ENCODE measurements around the gene SLC12A2. TPM values are rescaled to one million over a fixed set of nuclear protein-coding genes. Genes with fewer than 3 reads are reported as not detected.
A peak's percentile ranks its signal among the peaks of the same experiment; 100 is the strongest.

SLC12A2 gene
- polyA plus RNA-seq, 1 donor from 2014 or later: 28.6 TPM

- Histone ChIP-seq H3K36me3 (ENCODE audit: insufficient read depth, low read length) (no peaks in the 10 kb centered on the region), H3K9me3 (ENCODE audit: low read length) (no peaks in the 10 kb centered on the region), H4K20me1 (ENCODE audit: insufficient read depth) (no peaks in the 10 kb centered on the region), H3K27ac (ENCODE audit: low read length) (no peak overlapping the region), H3K9me2 (ENCODE audit: insufficient read depth, low read length) (no peaks in the 10 kb centered on the region), H3K79me2 (replicated peaks; ENCODE audit: insufficient read depth, low read length) (peaks cover 3% of the 10 kb centered on the region), H3F3A (ENCODE audit: insufficient read depth, low read length, poor library complexity, severe bottlenecking) (peaks cover 5% of the 10 kb centered on the region), H3K9ac (ENCODE audit: low read length) (no peak overlapping the region), H2AFZ (ENCODE audit: low read depth, low read length) (no peak overlapping the region), H3K4me2 (ENCODE audit: low read length) (no peak overlapping the region), H3K27me3 (ENCODE audit: insufficient read depth, low read depth, low read length) (no peaks in the 10 kb centered on the region), H3K4me3 (ENCODE audit: low read length) (no peak overlapping the region)
- TF ChIP-seq EZH2 (IDR thresholded peaks at IDR 0.05; ENCODE audit: borderline replicate concordance, insufficient read depth, low read length, poor library complexity, severe bottlenecking) (no peak), RAD21 (conservative IDR thresholded peaks at IDR 0.05) (no peak), TAF1 (IDR thresholded peaks at IDR 0.05; ENCODE audit: low read depth) (no peak), POLR2AphosphoS5 (IDR thresholded peaks at IDR 0.05) (no peak), MXI1 (conservative IDR thresholded peaks at IDR 0.05; ENCODE audit: poor library complexity, severe bottlenecking) (no peak), REST (IDR thresholded peaks at IDR 0.05; ENCODE audit: borderline replicate concordance) (no peak)
Observed at GRCh38 chr5:128077526-128077925, 6.0 kb upstream of the SLC12A2 start.

GRCh38 chr5:128081111-128081851 lies 2.3 kb upstream of the SLC12A2 start:
- Histone ChIP-seq H3F3A (ENCODE audit: insufficient read depth, low read length, poor library complexity, severe bottlenecking) (peaks cover 5% of the 10 kb centered on the region), H3K9me2 (ENCODE audit: insufficient read depth, low read length) (no peaks in the 10 kb centered on the region), H3K79me2 (replicated peaks; ENCODE audit: insufficient read depth, low read length) (peaks cover 16% of the 10 kb centered on the region), H3K27ac (ENCODE audit: low read length) (no peak overlapping the region), H3K4me3 (ENCODE audit: low read length) (peak overlapping the region; percentile 92), H3K36me3 (ENCODE audit: insufficient read depth, low read length) (no peaks in the 10 kb centered on the region), H3K4me2 (ENCODE audit: low read length) (peak overlapping the region; percentile 96), H3K9ac (ENCODE audit: low read length) (no peak overlapping the region), H2AFZ (ENCODE audit: low read depth, low read length) (no peak overlapping the region), H3K9me3 (ENCODE audit: low read length) (no peaks in the 10 kb centered on the region), H3K27me3 (ENCODE audit: insufficient read depth, low read depth, low read length) (no peaks in the 10 kb centered on the region), H4K20me1 (ENCODE audit: insufficient read depth) (no peaks in the 10 kb centered on the region)
- TF ChIP-seq SMC3 (conservative IDR thresholded peaks at IDR 0.05; ENCODE audit: poor library complexity) (no peak), POLR2AphosphoS5 (IDR thresholded peaks at IDR 0.05) (no peak), EZH2 (IDR thresholded peaks at IDR 0.05; ENCODE audit: borderline replicate concordance, insufficient read depth, low read length, poor library complexity, severe bottlenecking) (no peak), RAD21 (conservative IDR thresholded peaks at IDR 0.05) (no peak), MXI1 (conservative IDR thresholded peaks at IDR 0.05; ENCODE audit: poor library complexity, severe bottlenecking) (no peak)
- TF ChIP-seq, protein P1, sequence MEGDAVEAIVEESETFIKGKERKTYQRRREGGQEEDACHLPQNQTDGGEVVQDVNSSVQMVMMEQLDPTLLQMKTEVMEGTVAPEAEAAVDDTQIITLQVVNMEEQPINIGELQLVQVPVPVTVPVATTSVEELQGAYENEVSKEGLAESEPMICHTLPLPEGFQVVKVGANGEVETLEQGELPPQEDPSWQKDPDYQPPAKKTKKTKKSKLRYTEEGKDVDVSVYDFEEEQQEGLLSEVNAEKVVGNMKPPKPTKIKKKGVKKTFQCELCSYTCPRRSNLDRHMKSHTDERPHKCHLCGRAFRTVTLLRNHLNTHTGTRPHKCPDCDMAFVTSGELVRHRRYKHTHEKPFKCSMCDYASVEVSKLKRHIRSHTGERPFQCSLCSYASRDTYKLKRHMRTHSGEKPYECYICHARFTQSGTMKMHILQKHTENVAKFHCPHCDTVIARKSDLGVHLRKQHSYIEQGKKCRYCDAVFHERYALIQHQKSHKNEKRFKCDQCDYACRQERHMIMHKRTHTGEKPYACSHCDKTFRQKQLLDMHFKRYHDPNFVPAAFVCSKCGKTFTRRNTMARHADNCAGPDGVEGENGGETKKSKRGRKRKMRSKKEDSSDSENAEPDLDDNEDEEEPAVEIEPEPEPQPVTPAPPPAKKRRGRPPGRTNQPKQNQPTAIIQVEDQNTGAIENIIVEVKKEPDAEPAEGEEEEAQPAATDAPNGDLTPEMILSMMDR (IDR thresholded peaks at IDR 0.05; ENCODE audit: poor library complexity, severe bottlenecking): peak; percentile 31

Measured in neural cell (in vitro differentiated cells).